ENCODE results near the gene SMAD4. TPM values are rescaled to one million over a fixed set of nuclear protein-coding genes. Genes with fewer than 3 reads are reported as not detected.
"Not testable (repeated sequence)": the region's sequence is repeated elsewhere in the genome, so short reads cannot be mapped to it uniquely, and the experiment has no call there.

Gene SMAD4
- total RNA-seq, 1 donor from 2014 or later, result 121 TPM

GRCh38 chr18:50986360-50987087 is 43.5 kb upstream of the SMAD4 start:
- TF ChIP-seq, protein P1, sequence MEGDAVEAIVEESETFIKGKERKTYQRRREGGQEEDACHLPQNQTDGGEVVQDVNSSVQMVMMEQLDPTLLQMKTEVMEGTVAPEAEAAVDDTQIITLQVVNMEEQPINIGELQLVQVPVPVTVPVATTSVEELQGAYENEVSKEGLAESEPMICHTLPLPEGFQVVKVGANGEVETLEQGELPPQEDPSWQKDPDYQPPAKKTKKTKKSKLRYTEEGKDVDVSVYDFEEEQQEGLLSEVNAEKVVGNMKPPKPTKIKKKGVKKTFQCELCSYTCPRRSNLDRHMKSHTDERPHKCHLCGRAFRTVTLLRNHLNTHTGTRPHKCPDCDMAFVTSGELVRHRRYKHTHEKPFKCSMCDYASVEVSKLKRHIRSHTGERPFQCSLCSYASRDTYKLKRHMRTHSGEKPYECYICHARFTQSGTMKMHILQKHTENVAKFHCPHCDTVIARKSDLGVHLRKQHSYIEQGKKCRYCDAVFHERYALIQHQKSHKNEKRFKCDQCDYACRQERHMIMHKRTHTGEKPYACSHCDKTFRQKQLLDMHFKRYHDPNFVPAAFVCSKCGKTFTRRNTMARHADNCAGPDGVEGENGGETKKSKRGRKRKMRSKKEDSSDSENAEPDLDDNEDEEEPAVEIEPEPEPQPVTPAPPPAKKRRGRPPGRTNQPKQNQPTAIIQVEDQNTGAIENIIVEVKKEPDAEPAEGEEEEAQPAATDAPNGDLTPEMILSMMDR (IDR thresholded peaks at IDR 0.05; ENCODE audit: partially characterized antibody, unreplicated experiment), result no peak
- Mint-ChIP-seq H3K27me3 (ENCODE audit: unreplicated experiment) (peaks cover 2% of the 10 kb centered on the region), H3K27ac (ENCODE audit: unreplicated experiment) (peak overlapping the region; percentile 18), H3K36me3 (ENCODE audit: unreplicated experiment) (no peaks in the 10 kb centered on the region), H3K4me1 (ENCODE audit: low read depth, unreplicated experiment) (peaks cover 6% of the 10 kb centered on the region), H3K9me3 (ENCODE audit: unreplicated experiment) (no peaks in the 10 kb centered on the region), H3K4me3 (ENCODE audit: unreplicated experiment) (no peak overlapping the region)
- no peak for DNase-seq

- no peak for DNase-seq
- Mint-ChIP-seq H3K36me3 (ENCODE audit: unreplicated experiment) (no peaks in the 10 kb centered on the region), H3K4me3 (ENCODE audit: unreplicated experiment) (no peak overlapping the region), H3K9me3 (ENCODE audit: unreplicated experiment) (no peaks in the 10 kb centered on the region), H3K27me3 (ENCODE audit: unreplicated experiment) (peaks cover 2% of the 10 kb centered on the region), H3K4me1 (ENCODE audit: low read depth, unreplicated experiment) (peaks cover 12% of the 10 kb centered on the region), H3K27ac (ENCODE audit: unreplicated experiment) (no peak overlapping the region)
- TF ChIP-seq, protein P1 (IDR thresholded peaks at IDR 0.05; ENCODE audit: partially characterized antibody, unreplicated experiment), result no peak
These were observed 42.8 kb upstream of the SMAD4 start for GRCh38 chr18:50987261-50987660.

- DNase-seq, result no peak
- Mint-ChIP-seq H3K4me3 (ENCODE audit: unreplicated experiment) (no peak overlapping the region), H3K9me3 (ENCODE audit: unreplicated experiment) (no peaks in the 10 kb centered on the region), H3K27me3 (ENCODE audit: unreplicated experiment) (no peaks in the 10 kb centered on the region), H3K27ac (ENCODE audit: unreplicated experiment) (no peak overlapping the region), H3K4me1 (ENCODE audit: low read depth, unreplicated experiment) (peaks cover 17% of the 10 kb centered on the region), H3K36me3 (ENCODE audit: unreplicated experiment) (no peaks in the 10 kb centered on the region)
- TF ChIP-seq, protein P1 (IDR thresholded peaks at IDR 0.05; ENCODE audit: partially characterized antibody, unreplicated experiment), result no peak
These were observed 40.3 kb upstream of the SMAD4 start for GRCh38 chr18:50989711-50990110.

DNA sequence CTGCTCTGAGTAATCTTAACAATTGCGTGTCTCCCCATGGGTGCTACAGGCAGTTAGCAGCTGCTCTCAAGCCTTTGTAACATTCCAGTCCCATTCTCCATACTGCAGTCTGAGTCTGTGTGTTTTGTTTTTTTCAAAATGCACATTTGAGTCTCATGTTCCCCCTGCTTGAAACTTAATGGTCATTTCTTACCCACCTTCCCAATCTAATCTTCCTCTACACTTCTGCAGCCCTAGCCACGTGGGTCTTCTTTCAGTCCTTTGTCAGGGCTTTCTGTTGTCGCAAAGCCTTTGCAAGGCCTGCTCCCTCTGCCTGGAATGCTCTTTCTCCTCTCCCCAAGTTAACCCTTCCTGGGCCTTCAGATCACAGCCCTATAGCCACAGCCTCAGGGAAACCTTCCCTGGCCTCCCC is 37.7 kb upstream of the SMAD4 start:
- Mint-ChIP-seq H3K27me3 (ENCODE audit: unreplicated experiment) (no peaks in the 10 kb centered on the region), H3K4me3 (ENCODE audit: unreplicated experiment) (peak overlapping the region; percentile 18), H3K36me3 (ENCODE audit: unreplicated experiment) (no peaks in the 10 kb centered on the region), H3K4me1 (ENCODE audit: low read depth, unreplicated experiment) (peaks cover 13% of the 10 kb centered on the region), H3K9me3 (ENCODE audit: unreplicated experiment) (no peaks in the 10 kb centered on the region), H3K27ac (ENCODE audit: unreplicated experiment) (peak overlapping the region; percentile 95)
- peak; percentile 25 for DNase-seq
- TF ChIP-seq, protein P1 (IDR thresholded peaks at IDR 0.05; ENCODE audit: partially characterized antibody, unreplicated experiment), result no peak

- Mint-ChIP-seq H3K36me3 (ENCODE audit: unreplicated experiment) (no peaks in the 10 kb centered on the region), H3K4me3 (ENCODE audit: unreplicated experiment) (no peak overlapping the region), H3K27me3 (ENCODE audit: unreplicated experiment) (no peaks in the 10 kb centered on the region), H3K4me1 (ENCODE audit: low read depth, unreplicated experiment) (peaks cover 13% of the 10 kb centered on the region), H3K27ac (ENCODE audit: unreplicated experiment) (no peak overlapping the region), H3K9me3 (ENCODE audit: unreplicated experiment) (no peaks in the 10 kb centered on the region)
- no peak for DNase-seq
- TF ChIP-seq, protein P1 (IDR thresholded peaks at IDR 0.05; ENCODE audit: partially characterized antibody, unreplicated experiment), result no peak
These were observed 36.0 kb upstream of the SMAD4 start for GRCh38 chr18:50994031-50994430.

DNA sequence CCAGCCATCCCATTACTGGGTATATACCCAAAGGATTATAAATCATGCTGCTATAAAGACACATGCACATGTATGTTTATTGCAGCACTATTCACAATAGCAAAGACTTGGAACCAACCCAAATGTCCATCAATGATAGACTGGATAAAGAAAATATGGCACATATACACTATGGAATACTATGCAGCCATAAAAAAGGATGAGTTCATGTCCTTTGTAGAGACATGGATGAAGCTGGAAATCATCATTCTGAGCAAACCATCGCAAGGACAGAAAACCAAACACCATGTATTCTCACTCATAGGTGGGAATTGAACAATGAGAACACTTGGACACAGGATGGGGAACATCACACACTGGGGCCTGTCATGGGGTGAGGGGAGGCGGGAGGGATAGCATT is 26.8 kb upstream of the SMAD4 start:
- H3K27me3 Mint-ChIP-seq (ENCODE audit: unreplicated experiment); H3K4me1 Mint-ChIP-seq (ENCODE audit: low read depth, unreplicated experiment); H3K9me3 Mint-ChIP-seq (ENCODE audit: unreplicated experiment); DNase-seq; H3K4me3 Mint-ChIP-seq (ENCODE audit: unreplicated experiment); H3K27ac Mint-ChIP-seq (ENCODE audit: unreplicated experiment); H3K36me3 Mint-ChIP-seq (ENCODE audit: unreplicated experiment): not testable (repeated sequence)
